OCI-LY3 (cell line): Measurements from ENCODE around the gene LPIN2.
"Not testable (repeated sequence)": the region's sequence is repeated elsewhere in the genome, so short reads cannot be mapped to it uniquely, and the experiment has no call there.

ENCODE experiments used
- EZH2phosphoT487 ChIP-seq: fragments of 200-600 bp; shearing (Covaris generic); IDR thresholded peaks from 2 replicates; pipeline ENCODE4 v1.6.1; 2018; ENCODE audit warnings: antibody characterized with exemption, mixed run types, low read depth
- TF ChIP-seq, protein P1 (sequence below): fragments of 200-600, 300-600 bp; sonication (generic); IDR thresholded peaks from 2 replicates; pipeline ENCODE4 v1.5.1; 2014; ENCODE audit warnings: antibody characterized with exemption, low read length, low read depth

DNA sequence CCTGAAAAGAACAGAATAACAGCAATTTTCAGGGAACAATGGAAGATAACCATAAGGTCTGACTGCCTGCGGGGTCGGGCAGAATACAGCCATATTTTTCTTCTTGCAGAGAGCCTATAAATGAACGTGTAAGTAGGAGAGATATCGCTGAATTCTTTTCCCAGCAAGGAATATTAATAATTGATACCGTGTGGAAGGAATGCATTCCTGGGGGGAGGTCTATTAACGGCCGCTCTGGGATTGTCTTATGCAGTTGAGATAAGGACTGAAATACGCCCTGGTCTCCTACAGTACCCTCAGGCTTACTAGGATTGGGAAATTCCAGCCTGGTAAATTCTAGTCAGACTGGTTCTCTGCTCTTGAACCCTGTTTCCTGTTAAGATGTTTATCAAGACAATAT is 9.2 kb downstream of the LPIN2 start:
- TF ChIP-seq EZH2phosphoT487, result not testable (repeated sequence)
- TF ChIP-seq, protein P1, sequence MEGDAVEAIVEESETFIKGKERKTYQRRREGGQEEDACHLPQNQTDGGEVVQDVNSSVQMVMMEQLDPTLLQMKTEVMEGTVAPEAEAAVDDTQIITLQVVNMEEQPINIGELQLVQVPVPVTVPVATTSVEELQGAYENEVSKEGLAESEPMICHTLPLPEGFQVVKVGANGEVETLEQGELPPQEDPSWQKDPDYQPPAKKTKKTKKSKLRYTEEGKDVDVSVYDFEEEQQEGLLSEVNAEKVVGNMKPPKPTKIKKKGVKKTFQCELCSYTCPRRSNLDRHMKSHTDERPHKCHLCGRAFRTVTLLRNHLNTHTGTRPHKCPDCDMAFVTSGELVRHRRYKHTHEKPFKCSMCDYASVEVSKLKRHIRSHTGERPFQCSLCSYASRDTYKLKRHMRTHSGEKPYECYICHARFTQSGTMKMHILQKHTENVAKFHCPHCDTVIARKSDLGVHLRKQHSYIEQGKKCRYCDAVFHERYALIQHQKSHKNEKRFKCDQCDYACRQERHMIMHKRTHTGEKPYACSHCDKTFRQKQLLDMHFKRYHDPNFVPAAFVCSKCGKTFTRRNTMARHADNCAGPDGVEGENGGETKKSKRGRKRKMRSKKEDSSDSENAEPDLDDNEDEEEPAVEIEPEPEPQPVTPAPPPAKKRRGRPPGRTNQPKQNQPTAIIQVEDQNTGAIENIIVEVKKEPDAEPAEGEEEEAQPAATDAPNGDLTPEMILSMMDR, result not testable (repeated sequence)
